AG04449 (cell line): ENCODE data around the gene LEF1.

Source experiments
- CTCF ChIA-PET: fragments of 350-600 bp; formaldehyde crosslinking; extraction: SDS; loops from one replicate; lab custom pipeline; 2021; ENCODE audit warnings: antibody characterized with exemption; lab: Yijun Ruan, JAX
- POLR2A ChIA-PET: fragments of 400-600, 350-600 bp; formaldehyde crosslinking; extraction: SDS; loops from one replicate; lab custom pipeline; 2020; ENCODE audit warnings: antibody characterized with exemption, inconsistent platforms; lab: Yijun Ruan, JAX
- DNase-seq: peaks from one replicate; pipeline ENCODE4 v3.0.0-alpha.2; 2010; ENCODE audit warnings: low read depth, low spot score
- H3K4me3 ChIP-seq: 2 replicates; pipeline ENCODE4 v1.5.1; 2011; ENCODE audit warnings: low read depth, mild to moderate bottlenecking, control low read depth, low read length
- CTCF ChIP-seq: IDR thresholded peaks from one replicate; pipeline ENCODE4 v1.5.1; 2011; ENCODE audit warnings: mild to moderate bottlenecking, moderate library complexity, low read length, control low read depth, inconsistent platforms; ENCODE audit not compliant: insufficient read depth; ENCODE audit errors: missing control alignments

Gene LEF1

GRCh38 chr4:108172753-108173598 lies 4.2 kb upstream of the LEF1 start:
- no peak for TF ChIP-seq CTCF
- ChIA-PET POLR2A (no interaction called here), CTCF (interaction anchor here (1.1 kb wide), 1 partner anchor 9 kb away, joined by 3 read pairs; no protein-coding TSS in a partner anchor)
- peak overlapping the region; percentile 49 for H3K4me3 ChIP-seq
- no peak for DNase-seq

- no peak for DNase-seq
- ChIA-PET POLR2A (no interaction called here), CTCF (no interaction called here)
- no peak for TF ChIP-seq CTCF
- H3K4me3 ChIP-seq, result no peak overlapping the region; the same call in 1 of the 2 replicates
Measured at GRCh38 chr4:108172231-108172752, 3.6 kb upstream of the LEF1 start.

- no peak overlapping the region for H3K4me3 ChIP-seq
- DNase-seq, result no peak
- TF ChIP-seq CTCF, result no peak
- CTCF ChIA-PET, result no interaction called here
- POLR2A ChIA-PET, result no interaction called here
Measured at GRCh38 chr4:108171339-108172230, 2.9 kb upstream of the LEF1 start.

GRCh38 chr4:108170631-108171338 lies 2.1 kb upstream of the LEF1 start:
- no peak overlapping the region for H3K4me3 ChIP-seq
- TF ChIP-seq CTCF, result no peak
- ChIA-PET CTCF (no interaction called here), POLR2A (no interaction called here)
- no peak for DNase-seq

GRCh38 chr4:108169664-108170063 lies 932 bp upstream of the LEF1 start:
- no peak for TF ChIP-seq CTCF
- DNase-seq, result no peak
- ChIA-PET POLR2A (no interaction called here), CTCF (no interaction called here)
- H3K4me3 ChIP-seq, result no peak overlapping the region
